Uterus (tissue), 2 donors: Measurements from ENCODE around the gene ADAMTS3.

ENCODE experiments used
- CTCF ChIP-seq, 4 experiments: fragments of 200-600 bp in 2 of 4; fragments of 450-650 bp in 2 of 4; sonication (generic) in 2 of 4; IDR thresholded peaks; one replicate each; pipeline ENCODE4 v1.5.1; 2016 to 2019; ENCODE audit warnings: antibody characterized with exemption in 4 of 4, mild to moderate bottlenecking in 2 of 4, moderate library complexity in 1 of 4
- POLR2A ChIP-seq, 2 donors: fragments of 450-650 bp; IDR thresholded peaks; one replicate each; pipeline ENCODE4 v1.6.1; 2016; ENCODE audit warnings: antibody characterized with exemption in 2 of 2, mild to moderate bottlenecking in 1 of 2, moderate library complexity in 1 of 2

- TF ChIP-seq CTCF (IDR thresholded peaks at IDR 0.05) (no peak), POLR2A (IDR thresholded peaks at IDR 0.05) (no peak)
Measured at GRCh38 chr4:72391281-72391680, 177.7 kb downstream of the ADAMTS3 start.
